Stimulated activated CD4-positive, alpha-beta T cell treated with anti-CD3 and anti-CD28 coated beads, Interleukin-12 subunit alpha, Interleukin-12 subunit beta, amount 100 ng/mL, for 24 hours (primary cell): ENCODE data around the gene AHDC1.
"Not testable (repeated sequence)": the region's sequence is repeated elsewhere in the genome, so short reads cannot be mapped to it uniquely, and the experiment has no call there.

Source experiments
- DNase-seq, 2 experiments: peaks; one replicate each; pipeline ENCODE4 v3.0.0-alpha.2; 2020; ENCODE audit warnings: low read depth in 2 of 2

AHDC1 gene

GRCh38 chr1:27513528-27513927 is 90.4 kb downstream of the AHDC1 start:
- no peak for DNase-seq

- no peak for DNase-seq
These were observed 94.5 kb downstream of the AHDC1 start for GRCh38 chr1:27509127-27510080.

GRCh38 chr1:27507960-27508665 is 95.8 kb downstream of the AHDC1 start:
- no peak for DNase-seq

- DNase-seq: no peak
These were observed 97.2 kb downstream of the AHDC1 start for GRCh38 chr1:27506703-27507102.

GRCh38 chr1:27505420-27505680 is 98.6 kb downstream of the AHDC1 start:
- DNase-seq: no peak

- DNase-seq: no peak
These were observed 99.1 kb downstream of the AHDC1 start for GRCh38 chr1:27504588-27505419.

GRCh38 chr1:27503844-27504587 is 99.9 kb downstream of the AHDC1 start:
- no peak for DNase-seq

GRCh38 chr1:27503033-27503432 is 100.9 kb downstream of the AHDC1 start:
- DNase-seq: no peak

- not testable (repeated sequence) for DNase-seq
These were observed 102.8 kb downstream of the AHDC1 start for GRCh38 chr1:27501159-27501558.

- no peak for DNase-seq
These were observed 104.8 kb downstream of the AHDC1 start for GRCh38 chr1:27499142-27499541.

GRCh38 chr1:27496604-27497155 is 107.3 kb downstream of the AHDC1 start:
- no peak for DNase-seq

GRCh38 chr1:27492796-27493195 is 111.1 kb downstream of the AHDC1 start:
- no peak for DNase-seq

GRCh38 chr1:27491748-27492700 is 111.9 kb downstream of the AHDC1 start:
- DNase-seq: no peak

- peak; percentile 92 to 96 for DNase-seq
These were observed 113.8 kb downstream of the AHDC1 start, which contains the start of gene WASF2 for GRCh38 chr1:27489973-27490741. WASF2 (minus strand) TSS chr1:27490167; CDS start chr1:27428890, 61,277 bp downstream.

- DNase-seq: peak in 1 of 2 experiments; percentile 2
These were observed 114.4 kb downstream of the AHDC1 start for GRCh38 chr1:27489501-27489972.

- no peak for DNase-seq
These were observed 115.7 kb downstream of the AHDC1 start for GRCh38 chr1:27487966-27488884.

- DNase-seq: no peak
These were observed 118.6 kb downstream of the AHDC1 start for GRCh38 chr1:27485363-27485762.
